Bronchial smooth muscle cell (primary cell): Measurements from ENCODE around the gene GNE. TPM values are rescaled to one million over a fixed set of nuclear protein-coding genes. Genes with fewer than 3 reads are reported as not detected.

Experiments
- total RNA-seq: library from RNA; depleted of rRNA; stranded (reverse); fragments of >200 nt; gene quantifications from 2 replicates; pipeline ENCODE4 v1.2.1, GENCODE V29; 2014

The GNE gene
- total RNA-seq: 15.1 and 26.1 TPM in 2 replicates

GRCh38 chr9:36258208-36258995 is at the start of gene GNE:
GNE (minus strand) TSS chr9:36258448; CDS start chr9:36249355, 9,093 bp downstream.

GRCh38 chr9:36190388-36191289 is 67.6 kb downstream of the GNE start, which contains the start of gene CLTA:
CLTA (plus strand) TSS chr9:36190921; CDS start chr9:36191057, 136 bp downstream.

GRCh38 chr9:36169166-36169565 is 89.1 kb downstream of the GNE start, which contains the start of gene CCIN:
CCIN (plus strand) TSS chr9:36169388; CDS start chr9:36169503, 115 bp downstream.

Other genes with a start within 250 kb of the GNE start
- 29.9 and 42.3 TPM in 2 replicates for gene RECK, start 221.5 kb downstream of the GNE start, total RNA-seq
- 53.1 and 101 TPM in 2 replicates for gene GLIPR2, start 121.7 kb downstream of the GNE start, total RNA-seq
- 0.79 and 2.8 TPM in 2 replicates for gene CCIN, start 89.1 kb downstream of the GNE start, total RNA-seq
- 270 and 310 TPM in 2 replicates for gene CLTA, start 67.5 kb downstream of the GNE start, total RNA-seq
- 5.8 and 7.6 TPM in 2 replicates for gene RNF38, start 141.8 kb upstream of the GNE start, total RNA-seq